HepG2 (cell line): ENCODE results near the gene CBX7. TPM values are rescaled to one million over a fixed set of nuclear protein-coding genes. Genes with fewer than 3 reads are reported as not detected.

ENCODE experiments used
- NAIF1 ChIP-seq: sonication (generic); formaldehyde crosslinking; IDR thresholded peaks from 2 replicates; pipeline ENCODE4 v1.5.0; 2020; ENCODE audit warnings: mild to moderate bottlenecking, missing genetic modification reagents, borderline replicate concordance
- PITX1 ChIP-seq: sonication (generic); formaldehyde crosslinking; IDR thresholded peaks from 2 replicates; pipeline ENCODE4 v1.5.1; 2020; ENCODE audit warnings: mild to moderate bottlenecking, missing genetic modification reagents
- ZFP41 ChIP-seq: sonication (generic); formaldehyde crosslinking; IDR thresholded peaks from 2 replicates; pipeline ENCODE4 v1.4.0; 2020; ENCODE audit warnings: mild to moderate bottlenecking, missing genetic modification reagents, borderline replicate concordance
- polyA plus RNA-seq, 8 experiments: library from polyadenylated mRNA; depleted of rRNA in 3 of 8; stranded (reverse) in 7 of 8; unstranded in 1 of 8; fragments of >200 nt; fragmentation: Illumina TruSeq in 4 of 8; extraction: Trizol in 4 of 8; gene quantifications; 2 replicates each; pipeline versions ENCODE4 v1.2.1 to v1.2.3, GENCODE V29; 2011 to 2016; ENCODE audit warnings: low read depth in 4 of 8, missing spikeins in 1 of 8, mixed read lengths in 1 of 8; ENCODE audit not compliant: insufficient read depth in 1 of 8
- total RNA-seq, 5 experiments: library from RNA; depleted of rRNA; stranded (reverse); fragments of >200 nt; fragmentation: Illumina TruSeq; extraction: Trizol; gene quantifications; 2 replicates each; pipeline ENCODE4 v1.2.3, GENCODE V29; 2016; ENCODE audit warnings: low read depth in 1 of 5
- TF ChIP-seq, protein P1 (sequence below): sonication (generic); formaldehyde crosslinking; IDR thresholded peaks from 2 replicates; pipeline ENCODE4 v1.5.0; 2020; ENCODE audit warnings: mild to moderate bottlenecking, missing genetic modification reagents, borderline replicate concordance
- TF ChIP-seq, protein P2 (sequence below): sonication (generic); formaldehyde crosslinking; IDR thresholded peaks from 2 replicates; pipeline ENCODE4 v1.4.0; 2020; ENCODE audit warnings: missing genetic modification reagents; ENCODE audit errors: not compliant biosample characterization

CBX7 gene
- total and polyA plus RNA-seq, 2 of the 13 experiments (the other 11 are each of a cell fraction or from before 2014, with no cell fraction given): 0.35 to 4.9 TPM

DNA sequence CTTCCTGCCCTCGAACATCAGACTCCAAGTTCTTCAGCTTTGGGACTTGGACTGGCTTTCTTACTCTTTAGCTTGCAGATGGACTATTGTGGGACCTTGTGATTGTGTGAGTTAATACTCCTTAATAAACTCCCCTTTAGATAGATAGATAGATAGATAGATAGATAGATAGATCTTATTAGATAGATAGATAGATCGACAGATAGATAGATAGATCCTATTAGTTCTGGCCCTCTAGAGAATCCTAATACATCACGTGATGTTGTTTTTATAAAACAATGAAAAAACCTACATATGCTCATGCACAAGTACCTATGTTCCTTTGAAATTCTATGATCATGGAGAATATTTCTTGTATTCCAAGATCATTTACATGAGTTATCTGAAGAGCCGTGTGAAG lies 31.5 kb downstream of the CBX7 start (continued):
- TF ChIP-seq NAIF1 (CRISPR knock-in tag): no peak
- TF ChIP-seq, protein P1, sequence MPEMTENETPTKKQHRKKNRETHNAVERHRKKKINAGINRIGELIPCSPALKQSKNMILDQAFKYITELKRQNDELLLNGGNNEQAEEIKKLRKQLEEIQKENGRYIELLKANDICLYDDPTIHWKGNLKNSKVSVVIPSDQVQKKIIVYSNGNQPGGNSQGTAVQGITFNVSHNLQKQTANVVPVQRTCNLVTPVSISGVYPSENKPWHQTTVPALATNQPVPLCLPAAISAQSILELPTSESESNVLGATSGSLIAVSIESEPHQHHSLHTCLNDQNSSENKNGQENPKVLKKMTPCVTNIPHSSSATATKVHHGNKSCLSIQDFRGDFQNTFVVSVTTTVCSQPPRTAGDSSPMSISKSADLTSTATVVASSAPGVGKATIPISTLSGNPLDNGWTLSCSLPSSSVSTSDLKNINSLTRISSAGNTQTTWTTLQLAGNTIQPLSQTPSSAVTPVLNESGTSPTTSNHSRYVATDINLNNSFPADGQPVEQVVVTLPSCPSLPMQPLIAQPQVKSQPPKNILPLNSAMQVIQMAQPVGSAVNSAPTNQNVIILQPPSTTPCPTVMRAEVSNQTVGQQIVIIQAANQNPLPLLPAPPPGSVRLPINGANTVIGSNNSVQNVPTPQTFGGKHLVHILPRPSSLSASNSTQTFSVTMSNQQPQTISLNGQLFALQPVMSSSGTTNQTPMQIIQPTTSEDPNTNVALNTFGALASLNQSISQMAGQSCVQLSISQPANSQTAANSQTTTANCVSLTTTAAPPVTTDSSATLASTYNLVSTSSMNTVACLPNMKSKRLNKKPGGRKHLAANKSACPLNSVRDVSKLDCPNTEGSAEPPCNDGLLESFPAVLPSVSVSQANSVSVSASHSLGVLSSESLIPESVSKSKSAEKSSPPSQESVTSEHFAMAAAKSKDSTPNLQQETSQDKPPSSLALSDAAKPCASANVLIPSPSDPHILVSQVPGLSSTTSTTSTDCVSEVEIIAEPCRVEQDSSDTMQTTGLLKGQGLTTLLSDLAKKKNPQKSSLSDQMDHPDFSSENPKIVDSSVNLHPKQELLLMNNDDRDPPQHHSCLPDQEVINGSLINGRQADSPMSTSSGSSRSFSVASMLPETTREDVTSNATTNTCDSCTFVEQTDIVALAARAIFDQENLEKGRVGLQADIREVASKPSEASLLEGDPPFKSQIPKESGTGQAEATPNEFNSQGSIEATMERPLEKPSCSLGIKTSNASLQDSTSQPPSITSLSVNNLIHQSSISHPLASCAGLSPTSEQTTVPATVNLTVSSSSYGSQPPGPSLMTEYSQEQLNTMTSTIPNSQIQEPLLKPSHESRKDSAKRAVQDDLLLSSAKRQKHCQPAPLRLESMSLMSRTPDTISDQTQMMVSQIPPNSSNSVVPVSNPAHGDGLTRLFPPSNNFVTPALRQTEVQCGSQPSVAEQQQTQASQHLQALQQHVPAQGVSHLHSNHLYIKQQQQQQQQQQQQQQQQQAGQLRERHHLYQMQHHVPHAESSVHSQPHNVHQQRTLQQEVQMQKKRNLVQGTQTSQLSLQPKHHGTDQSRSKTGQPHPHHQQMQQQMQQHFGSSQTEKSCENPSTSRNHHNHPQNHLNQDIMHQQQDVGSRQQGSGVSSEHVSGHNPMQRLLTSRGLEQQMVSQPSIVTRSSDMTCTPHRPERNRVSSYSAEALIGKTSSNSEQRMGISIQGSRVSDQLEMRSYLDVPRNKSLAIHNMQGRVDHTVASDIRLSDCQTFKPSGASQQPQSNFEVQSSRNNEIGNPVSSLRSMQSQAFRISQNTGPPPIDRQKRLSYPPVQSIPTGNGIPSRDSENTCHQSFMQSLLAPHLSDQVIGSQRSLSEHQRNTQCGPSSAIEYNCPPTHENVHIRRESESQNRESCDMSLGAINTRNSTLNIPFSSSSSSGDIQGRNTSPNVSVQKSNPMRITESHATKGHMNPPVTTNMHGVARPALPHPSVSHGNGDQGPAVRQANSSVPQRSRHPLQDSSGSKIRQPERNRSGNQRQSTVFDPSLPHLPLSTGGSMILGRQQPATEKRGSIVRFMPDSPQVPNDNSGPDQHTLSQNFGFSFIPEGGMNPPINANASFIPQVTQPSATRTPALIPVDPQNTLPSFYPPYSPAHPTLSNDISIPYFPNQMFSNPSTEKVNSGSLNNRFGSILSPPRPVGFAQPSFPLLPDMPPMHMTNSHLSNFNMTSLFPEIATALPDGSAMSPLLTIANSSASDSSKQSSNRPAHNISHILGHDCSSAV (CRISPR knock-in tag): no peak
- TF ChIP-seq PITX1 (CRISPR knock-in tag): no peak
- TF ChIP-seq, protein P2, sequence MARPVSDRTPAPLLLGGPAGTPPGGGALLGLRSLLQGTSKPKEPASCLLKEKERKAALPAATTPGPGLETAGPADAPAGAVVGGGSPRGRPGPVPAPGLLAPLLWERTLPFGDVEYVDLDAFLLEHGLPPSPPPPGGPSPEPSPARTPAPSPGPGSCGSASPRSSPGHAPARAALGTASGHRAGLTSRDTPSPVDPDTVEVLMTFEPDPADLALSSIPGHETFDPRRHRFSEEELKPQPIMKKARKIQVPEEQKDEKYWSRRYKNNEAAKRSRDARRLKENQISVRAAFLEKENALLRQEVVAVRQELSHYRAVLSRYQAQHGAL (CRISPR knock-in tag): no peak
- TF ChIP-seq ZFP41 (CRISPR knock-in tag): no peak
